Keratinocyte (primary cell): ENCODE measurements around the gene EIF3A. TPM values are rescaled to one million over a fixed set of nuclear protein-coding genes. Genes with fewer than 3 reads are reported as not detected.

Source experiments
- DNase-seq: peaks from one replicate; pipeline ENCODE4 v3.0.0-alpha.2; 2011; ENCODE audit warnings: low read depth, missing footprints, low spot score
- FAIRE-seq: peaks from 2 replicates; lab custom pipeline; 2011; peaks lifted over from hg19 to GRCh38; lab: Jason Lieb, UNC
- H2AFZ ChIP-seq: 2 replicates; pipeline ENCODE4 v1.6.0; 2012; ENCODE audit warnings: low read length, control low read depth, inconsistent platforms; ENCODE audit not compliant: control insufficient read depth
- H3K27ac ChIP-seq: 2 replicates; pipeline ENCODE4 v1.5.1; 2011; ENCODE audit warnings: low read length; ENCODE audit not compliant: control insufficient read depth, insufficient read depth
- H3K27me3 ChIP-seq: 3 replicates; pipeline ENCODE4 v1.6.0; 2011; ENCODE audit warnings: low read length; ENCODE audit not compliant: control insufficient read depth, insufficient read depth; ENCODE audit errors: extremely low read depth
- H3K36me3 ChIP-seq, 2 experiments: 2 replicates in 1 of 2; 3 replicates in 1 of 2; pipeline ENCODE4 v1.5.1; 2011; ENCODE audit warnings: low read length in 2 of 2, mild to moderate bottlenecking in 1 of 2; ENCODE audit not compliant: control insufficient read depth in 2 of 2, insufficient read depth in 2 of 2; ENCODE audit errors: extremely low read depth in 1 of 2
- H3K4me1 ChIP-seq: 3 replicates; pipeline ENCODE4 v1.5.1; 2011; ENCODE audit warnings: low read length; ENCODE audit not compliant: control insufficient read depth, insufficient read depth; ENCODE audit errors: extremely low read depth
- H3K4me2 ChIP-seq: 3 replicates; pipeline ENCODE4 v1.6.0; 2011; ENCODE audit warnings: low read depth, low read length; ENCODE audit not compliant: control insufficient read depth, insufficient read depth; ENCODE audit errors: extremely low read depth
- H3K4me3 ChIP-seq, 3 experiments: fragments of 200-600 bp in 1 of 3; sonication (generic) in 1 of 3; 2 replicates in 2 of 3; 3 replicates in 1 of 3; pipeline ENCODE4 v1.5.1; 2011 to 2016; ENCODE audit warnings: low read length in 3 of 3, mild to moderate bottlenecking in 3 of 3, control low read depth in 2 of 3, inconsistent platforms in 1 of 3, low read depth in 1 of 3, mixed read lengths in 1 of 3, mixed run types in 1 of 3, moderate library complexity in 1 of 3; ENCODE audit not compliant: control insufficient read depth in 2 of 3, insufficient read depth in 2 of 3; ENCODE audit errors: extremely low read depth in 1 of 3
- H3K79me2 ChIP-seq: 2 replicates; pipeline ENCODE4 v1.6.0; 2012; ENCODE audit warnings: low read length; ENCODE audit not compliant: control insufficient read depth, insufficient read depth
- H3K9ac ChIP-seq: 3 replicates; pipeline ENCODE4 v1.6.0; 2011; ENCODE audit warnings: low read length; ENCODE audit not compliant: control insufficient read depth, insufficient read depth; ENCODE audit errors: extremely low read depth
- H3K9me1 ChIP-seq: 3 replicates; pipeline ENCODE4 v1.6.0; 2011; ENCODE audit warnings: low read length; ENCODE audit not compliant: control insufficient read depth, insufficient read depth; ENCODE audit errors: extremely low read depth
- H3K9me3 ChIP-seq: 2 replicates; pipeline ENCODE4 v1.5.1; 2012; ENCODE audit warnings: low read depth, low read length; ENCODE audit not compliant: control insufficient read depth
- H4K20me1 ChIP-seq: 3 replicates; pipeline ENCODE4 v1.6.0; 2011; ENCODE audit warnings: low read length; ENCODE audit not compliant: control insufficient read depth, insufficient read depth; ENCODE audit errors: extremely low read depth
- EZH2 ChIP-seq: IDR thresholded peaks from one replicate; pipeline ENCODE4 v1.6.1; 2012; ENCODE audit warnings: inconsistent platforms, mild to moderate bottlenecking, low read length, moderate library complexity
- dilution Hi-C: fragments of 300-500 bp; cut with MboI; formaldehyde crosslinking; loops from one replicate; pipeline ENCODE4 v1.7.0; 2020; ENCODE audit warnings: low sequenced_read_pairs; ENCODE audit not compliant: extremely low pct_ligation_motif_present
- polyA plus RNA-seq, 5 experiments: library from polyadenylated mRNA; depleted of rRNA in 3 of 5; stranded (reverse) in 3 of 5; stranded (forward) in 1 of 5; unstranded in 1 of 5; fragments of >200 nt; gene quantifications; 1 replicate in 1 of 5; 2 replicates in 3 of 5; 3 replicates in 1 of 5; pipeline versions ENCODE4 v1.2.1 to v1.2.3, GENCODE V29; 2011 to 2012; ENCODE audit warnings: missing spikeins in 2 of 5, low read depth in 1 of 5, low replicate concordance in 1 of 5
- TF ChIP-seq, protein P1 (sequence below), 3 experiments: IDR thresholded peaks in 1 of 3; conservative IDR thresholded peaks in 1 of 3; optimal IDR thresholded peaks in 1 of 3; 2 replicates in 2 of 3; 3 replicates in 1 of 3; pipeline versions ENCODE3 to v1.5.1; 2011; ENCODE audit warnings: low read length in 3 of 3, mild to moderate bottlenecking in 3 of 3, moderate library complexity in 2 of 3, control low read depth in 1 of 3, inconsistent platforms in 1 of 3; ENCODE audit not compliant: insufficient read depth in 2 of 3; ENCODE audit errors: extremely low read depth in 1 of 3

EIF3A gene
- polyA plus RNA-seq, 1 donor (not counting 4 experiments of a cell fraction or from before 2014, with no cell fraction given) = 84.4 TPM

GRCh38 chr10:119039161-119039560 is 41.5 kb downstream of the EIF3A start:
- Histone ChIP-seq H3K9ac (no peak overlapping the region), H4K20me1 (peaks cover 18% of the 10 kb centered on the region), H3K4me3 (no peak overlapping the region), H3K4me1 (no peaks in the 10 kb centered on the region), H3K4me2 (no peak overlapping the region), H3K27ac (no peak overlapping the region), H3K36me3 (peaks cover 35 to 60% of the 10 kb centered on the region in 2 experiments), H3K79me2 (peaks cover 52% of the 10 kb centered on the region), H3K9me1 (no peaks in the 10 kb centered on the region), H3K9me3 (no peaks in the 10 kb centered on the region), H3K27me3 (no peaks in the 10 kb centered on the region), H2AFZ (no peak overlapping the region)
- no peak for DNase-seq
- no peak for TF ChIP-seq EZH2
- TF ChIP-seq, protein P1, sequence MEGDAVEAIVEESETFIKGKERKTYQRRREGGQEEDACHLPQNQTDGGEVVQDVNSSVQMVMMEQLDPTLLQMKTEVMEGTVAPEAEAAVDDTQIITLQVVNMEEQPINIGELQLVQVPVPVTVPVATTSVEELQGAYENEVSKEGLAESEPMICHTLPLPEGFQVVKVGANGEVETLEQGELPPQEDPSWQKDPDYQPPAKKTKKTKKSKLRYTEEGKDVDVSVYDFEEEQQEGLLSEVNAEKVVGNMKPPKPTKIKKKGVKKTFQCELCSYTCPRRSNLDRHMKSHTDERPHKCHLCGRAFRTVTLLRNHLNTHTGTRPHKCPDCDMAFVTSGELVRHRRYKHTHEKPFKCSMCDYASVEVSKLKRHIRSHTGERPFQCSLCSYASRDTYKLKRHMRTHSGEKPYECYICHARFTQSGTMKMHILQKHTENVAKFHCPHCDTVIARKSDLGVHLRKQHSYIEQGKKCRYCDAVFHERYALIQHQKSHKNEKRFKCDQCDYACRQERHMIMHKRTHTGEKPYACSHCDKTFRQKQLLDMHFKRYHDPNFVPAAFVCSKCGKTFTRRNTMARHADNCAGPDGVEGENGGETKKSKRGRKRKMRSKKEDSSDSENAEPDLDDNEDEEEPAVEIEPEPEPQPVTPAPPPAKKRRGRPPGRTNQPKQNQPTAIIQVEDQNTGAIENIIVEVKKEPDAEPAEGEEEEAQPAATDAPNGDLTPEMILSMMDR (optimal IDR thresholded peaks at IDR 0.05 in 1 of 3, IDR thresholded peaks at IDR 0.05 in 1 of 3, conservative IDR thresholded peaks at IDR 0.05 in 1 of 3; ENCODE audit: extremely low read depth in 1 of 3, insufficient read depth in 2 of 3, low read length in 3 of 3) = no peak
- dilution Hi-C loops = no loop called here
- no peak for FAIRE-seq

- peak overlapping the region in 1 of 3 experiments; percentile 6 for H3K4me3 ChIP-seq
- no peak for DNase-seq
- no peak overlapping the region for H3K9ac ChIP-seq
- peaks cover 7% of the 10 kb centered on the region for H3K4me1 ChIP-seq
- no peak for TF ChIP-seq EZH2
- TF ChIP-seq, protein P1 (optimal IDR thresholded peaks at IDR 0.05 in 1 of 3, IDR thresholded peaks at IDR 0.05 in 1 of 3, conservative IDR thresholded peaks at IDR 0.05 in 1 of 3; ENCODE audit: extremely low read depth in 1 of 3, insufficient read depth in 2 of 3, low read length in 3 of 3) = no peak
- dilution Hi-C loops = no loop called here
- no peaks in the 10 kb centered on the region for H3K9me3 ChIP-seq
- H2AFZ ChIP-seq = no peak overlapping the region
- H3K9me1 ChIP-seq = no peaks in the 10 kb centered on the region
- peaks cover 13 to 19% of the 10 kb centered on the region in 2 experiments for H3K36me3 ChIP-seq
- FAIRE-seq = no peak
- no peaks in the 10 kb centered on the region for H3K27me3 ChIP-seq
- no peaks in the 10 kb centered on the region for H4K20me1 ChIP-seq
- H3K27ac ChIP-seq = no peak overlapping the region
- H3K4me2 ChIP-seq = peak overlapping the region; percentile 77
- H3K79me2 ChIP-seq = no peaks in the 10 kb centered on the region
These were observed 49.0 kb downstream of the EIF3A start for GRCh38 chr10:119031496-119032059.
